Measurements from ENCODE around the gene PKIB.

The PKIB gene

GRCh38 chr6:122645256-122645655 lies 35.1 kb downstream of the PKIB start:
- Histone ChIP-seq H3K27ac (ENCODE audit: low read length) (no peak overlapping the region), H3K9ac (ENCODE audit: low read length) (no peak overlapping the region), H3K4me1 (ENCODE audit: low read length) (no peaks in the 10 kb centered on the region), H3K36me3 (replicated peaks; ENCODE audit: low read depth, low read length) (no peaks in the 10 kb centered on the region), H3K27me3 (ENCODE audit: low read depth, low read length) (no peaks in the 10 kb centered on the region), H3K79me2 (ENCODE audit: low read length) (no peaks in the 10 kb centered on the region), H3K4me3 (ENCODE audit: low read length) (no peak overlapping the region), H2AFZ (ENCODE audit: low read depth, low read length) (no peak overlapping the region), H3K4me2 (ENCODE audit: low read length) (no peak overlapping the region), H4K20me1 (ENCODE audit: insufficient read depth, low read length) (no peaks in the 10 kb centered on the region), H3K9me3 (ENCODE audit: insufficient read depth, low read length) (no peaks in the 10 kb centered on the region)
- TF ChIP-seq, protein P1, sequence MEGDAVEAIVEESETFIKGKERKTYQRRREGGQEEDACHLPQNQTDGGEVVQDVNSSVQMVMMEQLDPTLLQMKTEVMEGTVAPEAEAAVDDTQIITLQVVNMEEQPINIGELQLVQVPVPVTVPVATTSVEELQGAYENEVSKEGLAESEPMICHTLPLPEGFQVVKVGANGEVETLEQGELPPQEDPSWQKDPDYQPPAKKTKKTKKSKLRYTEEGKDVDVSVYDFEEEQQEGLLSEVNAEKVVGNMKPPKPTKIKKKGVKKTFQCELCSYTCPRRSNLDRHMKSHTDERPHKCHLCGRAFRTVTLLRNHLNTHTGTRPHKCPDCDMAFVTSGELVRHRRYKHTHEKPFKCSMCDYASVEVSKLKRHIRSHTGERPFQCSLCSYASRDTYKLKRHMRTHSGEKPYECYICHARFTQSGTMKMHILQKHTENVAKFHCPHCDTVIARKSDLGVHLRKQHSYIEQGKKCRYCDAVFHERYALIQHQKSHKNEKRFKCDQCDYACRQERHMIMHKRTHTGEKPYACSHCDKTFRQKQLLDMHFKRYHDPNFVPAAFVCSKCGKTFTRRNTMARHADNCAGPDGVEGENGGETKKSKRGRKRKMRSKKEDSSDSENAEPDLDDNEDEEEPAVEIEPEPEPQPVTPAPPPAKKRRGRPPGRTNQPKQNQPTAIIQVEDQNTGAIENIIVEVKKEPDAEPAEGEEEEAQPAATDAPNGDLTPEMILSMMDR (IDR thresholded peaks at IDR 0.05; ENCODE audit: low read depth, low read length): no peak
- TF ChIP-seq EZH2phosphoT487 (IDR thresholded peaks at IDR 0.05; ENCODE audit: low read depth): no peak

GRCh38 chr6:122647765-122648164 lies 37.6 kb downstream of the PKIB start:
- H3K9me3 ChIP-seq (ENCODE audit: insufficient read depth, low read length): no peaks in the 10 kb centered on the region
- H3K27ac ChIP-seq (ENCODE audit: low read length): no peak overlapping the region
- no peaks in the 10 kb centered on the region for H3K27me3 ChIP-seq (ENCODE audit: low read depth, low read length)
- no peaks in the 10 kb centered on the region for H3K4me1 ChIP-seq (ENCODE audit: low read length)
- H2AFZ ChIP-seq (ENCODE audit: low read depth, low read length): no peak overlapping the region
- H3K4me3 ChIP-seq (ENCODE audit: low read length): no peak overlapping the region
- H3K79me2 ChIP-seq (ENCODE audit: low read length): no peaks in the 10 kb centered on the region
- H4K20me1 ChIP-seq (ENCODE audit: insufficient read depth, low read length): no peaks in the 10 kb centered on the region
- no peak overlapping the region for H3K9ac ChIP-seq (ENCODE audit: low read length)
- no peak overlapping the region for H3K4me2 ChIP-seq (ENCODE audit: low read length)
- TF ChIP-seq, protein P1 (IDR thresholded peaks at IDR 0.05; ENCODE audit: low read depth, low read length): no peak
- TF ChIP-seq EZH2phosphoT487 (IDR thresholded peaks at IDR 0.05; ENCODE audit: low read depth): no peak
- no peaks in the 10 kb centered on the region for H3K36me3 ChIP-seq (replicated peaks; ENCODE audit: low read depth, low read length)

- Histone ChIP-seq H3K27me3 (ENCODE audit: low read depth, low read length) (no peaks in the 10 kb centered on the region), H3K79me2 (ENCODE audit: low read length) (no peaks in the 10 kb centered on the region), H3K4me3 (ENCODE audit: low read length) (no peak overlapping the region), H3K4me1 (ENCODE audit: low read length) (no peaks in the 10 kb centered on the region), H3K4me2 (ENCODE audit: low read length) (no peak overlapping the region), H3K9ac (ENCODE audit: low read length) (no peak overlapping the region), H4K20me1 (ENCODE audit: insufficient read depth, low read length) (no peaks in the 10 kb centered on the region), H2AFZ (ENCODE audit: low read depth, low read length) (no peak overlapping the region), H3K27ac (ENCODE audit: low read length) (no peak overlapping the region), H3K9me3 (ENCODE audit: insufficient read depth, low read length) (no peaks in the 10 kb centered on the region), H3K36me3 (replicated peaks; ENCODE audit: low read depth, low read length) (no peaks in the 10 kb centered on the region)
- TF ChIP-seq, protein P1 (IDR thresholded peaks at IDR 0.05; ENCODE audit: low read depth, low read length): no peak
- TF ChIP-seq EZH2phosphoT487 (IDR thresholded peaks at IDR 0.05; ENCODE audit: low read depth): no peak
These were observed 38.5 kb downstream of the PKIB start for GRCh38 chr6:122648726-122649125.

GRCh38 chr6:122649701-122650100 lies 39.5 kb downstream of the PKIB start:
- TF ChIP-seq EZH2phosphoT487 (IDR thresholded peaks at IDR 0.05; ENCODE audit: low read depth): no peak
- TF ChIP-seq, protein P1 (IDR thresholded peaks at IDR 0.05; ENCODE audit: low read depth, low read length): no peak
- Histone ChIP-seq H2AFZ (ENCODE audit: low read depth, low read length) (no peak overlapping the region), H3K4me3 (ENCODE audit: low read length) (no peak overlapping the region), H3K79me2 (ENCODE audit: low read length) (no peaks in the 10 kb centered on the region), H3K36me3 (replicated peaks; ENCODE audit: low read depth, low read length) (no peaks in the 10 kb centered on the region), H3K9me3 (ENCODE audit: insufficient read depth, low read length) (no peaks in the 10 kb centered on the region), H4K20me1 (ENCODE audit: insufficient read depth, low read length) (no peaks in the 10 kb centered on the region), H3K27ac (ENCODE audit: low read length) (no peak overlapping the region), H3K4me1 (ENCODE audit: low read length) (no peaks in the 10 kb centered on the region), H3K9ac (ENCODE audit: low read length) (no peak overlapping the region), H3K4me2 (ENCODE audit: low read length) (no peak overlapping the region), H3K27me3 (ENCODE audit: low read depth, low read length) (no peaks in the 10 kb centered on the region)
